Activated CD4-positive, CD25-positive, alpha-beta regulatory T cell treated with anti-CD3 and anti-CD28 coated beads, Interleukin-2, amount 50 U/mL, for 72 hours (primary cell): ENCODE measurements around the gene MBOAT2.
A peak's percentile ranks its signal among the peaks of the same experiment; 100 is the strongest.

Experiments used
- DNase-seq: peaks from one replicate; pipeline ENCODE4 v3.0.0; 2021

Gene MBOAT2

DNA sequence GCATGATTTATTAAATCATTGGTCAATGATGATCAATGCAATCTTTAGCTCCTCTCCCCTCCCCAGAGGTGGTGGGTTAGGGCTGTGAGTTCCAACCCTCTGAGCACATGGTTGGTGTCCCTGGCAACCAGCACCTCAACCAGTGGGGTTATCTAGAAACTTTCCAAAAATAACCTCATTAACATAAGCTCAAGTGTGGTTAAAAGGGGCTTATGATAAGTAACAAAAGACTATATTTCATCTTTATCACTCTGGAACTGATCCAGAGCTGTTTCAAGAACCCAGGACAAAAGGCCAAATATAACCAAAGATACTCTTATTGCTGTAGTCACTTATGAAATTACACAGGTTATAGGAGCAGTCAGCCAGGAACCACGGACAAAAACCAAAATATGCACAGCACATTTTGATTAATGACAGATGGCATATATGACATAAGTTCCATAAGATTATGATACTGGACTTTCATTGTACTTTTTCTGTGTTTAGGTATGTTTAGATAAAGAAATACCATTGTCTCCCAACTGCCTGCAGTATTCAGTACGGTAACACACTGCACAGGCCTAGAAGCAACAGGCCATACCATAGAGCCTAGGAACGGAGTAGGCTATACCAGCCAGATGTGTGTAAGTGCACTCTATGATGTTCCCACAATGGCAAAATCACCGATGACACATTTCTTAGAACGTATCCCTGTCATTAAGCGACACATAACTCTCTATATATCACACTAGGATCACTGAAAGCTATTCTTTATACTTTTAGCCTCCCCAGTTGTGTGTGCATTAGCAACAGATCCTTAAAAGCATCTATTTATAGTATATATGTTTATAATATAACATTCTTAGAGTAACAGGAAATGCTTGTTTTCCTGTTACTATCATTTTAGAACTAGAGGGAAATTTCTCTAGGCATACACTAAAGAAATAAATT, 197.9 kb downstream of the MBOAT2 start:
- no peak for DNase-seq

DNA sequence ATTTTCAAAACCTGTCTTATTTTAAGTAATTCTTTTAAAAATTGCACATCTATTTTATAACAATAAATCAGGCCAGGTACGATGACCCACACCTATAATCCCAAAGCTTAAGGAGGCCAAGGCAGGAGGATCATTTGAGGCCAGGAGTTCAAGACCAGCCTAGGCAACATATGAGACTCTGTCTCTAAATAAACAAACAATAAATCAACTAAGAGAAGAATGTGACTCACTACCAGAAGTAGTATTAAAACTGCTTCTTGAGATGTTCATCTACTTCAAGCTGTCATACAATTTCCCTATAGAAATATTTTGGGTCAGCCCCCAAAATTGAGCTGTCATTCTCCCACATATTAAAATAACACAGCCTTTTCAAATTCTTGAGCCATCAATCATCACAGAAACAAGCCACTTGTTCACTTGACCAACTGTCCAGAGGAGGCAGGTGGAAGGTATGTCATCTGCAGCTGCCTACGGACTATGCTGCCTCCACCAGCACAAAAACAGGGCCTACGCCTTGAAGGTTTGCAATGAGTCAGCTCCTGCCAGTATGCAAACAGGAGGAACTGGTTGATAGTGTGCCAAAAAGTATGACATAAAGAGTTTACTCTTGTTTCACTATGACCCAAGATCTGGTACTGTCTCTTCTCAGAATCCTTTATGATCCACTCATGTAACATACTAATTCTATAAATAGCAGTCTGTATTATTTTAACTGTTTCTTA, 199.7 kb downstream of the MBOAT2 start:
- DNase-seq, result peak; percentile 47

DNA sequence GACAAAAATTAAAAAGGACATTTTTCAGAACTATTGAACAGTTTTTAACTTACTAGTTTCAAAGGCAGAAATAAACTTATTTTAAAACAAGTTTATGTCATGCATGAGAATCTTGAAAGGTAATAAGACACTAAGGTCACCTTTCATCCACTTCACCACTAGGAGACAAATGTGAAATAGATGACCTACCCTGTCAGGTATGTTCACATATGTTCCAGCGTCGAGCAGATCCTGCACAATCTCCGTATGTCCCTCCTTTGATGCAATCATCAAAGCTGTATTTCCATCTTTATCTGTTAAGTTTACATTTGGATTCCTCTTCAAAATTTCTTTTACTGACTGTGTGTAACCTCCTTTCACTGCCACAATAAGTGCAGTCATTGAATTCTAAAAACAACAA, 200.7 kb downstream of the MBOAT2 start:
- DNase-seq, result no peak
